Body of pancreas (tissue), 4 donors: ENCODE measurements around the gene QSOX1. TPM values are rescaled to one million over a fixed set of nuclear protein-coding genes. Genes with fewer than 3 reads are reported as not detected.

Source experiments
- ATAC-seq: fragments of 150-250 bp; one replicate; pipeline ENCODE4 v1.9.1; 2016
- DNase-seq, 4 donors: peaks; one replicate each; pipeline ENCODE4 v3.0.0-alpha.2; 2019
- H3K27ac ChIP-seq, 4 donors: fragments of 200-600 bp; sonication (generic); 1 replicate in 3 of 4; 2 replicates in 1 of 4; pipeline versions ENCODE4 v1.5.1 to v1.6.1; 2016 to 2019; ENCODE audit warnings: mild to moderate bottlenecking in 1 of 4, mixed read lengths in 1 of 4, moderate library complexity in 1 of 4
- H3K27me3 ChIP-seq, 2 donors: fragments of 200-600 bp; sonication (generic); one replicate each; pipeline ENCODE4 v1.6.0; 2016; ENCODE audit warnings: mild to moderate bottlenecking in 1 of 2
- H3K36me3 ChIP-seq, 2 donors: fragments of 200-600 bp; sonication (generic); replicated peaks in 1 of 2; 2 replicates each; pipeline ENCODE4 v1.5.1; 2016; ENCODE audit warnings: low read depth in 2 of 2; ENCODE audit not compliant: insufficient read depth in 1 of 2
- H3K4me1 ChIP-seq: fragments of 200-600 bp; sonication (generic); one replicate; pipeline ENCODE4 v1.6.0; 2016
- H3K4me3 ChIP-seq, 2 donors: fragments of 200-600 bp; sonication (generic); 1 replicate in 1 of 2; 2 replicates in 1 of 2; pipeline ENCODE4 v1.5.1; 2016 to 2019
- H3K9me3 ChIP-seq, 3 donors: fragments of 200-600 bp; sonication (generic); 1 replicate in 2 of 3; 2 replicates in 1 of 3; pipeline ENCODE4 v1.5.1; 2016
- CTCF ChIP-seq, 7 experiments: fragments of 450-650 bp in 4 of 7; fragments of 200-600 bp in 3 of 7; sonication (generic) in 3 of 7; IDR thresholded peaks; one replicate each; pipeline ENCODE4 v1.5.1; 2016 to 2019; ENCODE audit warnings: antibody characterized with exemption in 7 of 7
- POLR2A ChIP-seq, 3 donors: fragments of 450-650 bp; IDR thresholded peaks; one replicate each; pipeline ENCODE4 v1.6.1; 2016; ENCODE audit warnings: antibody characterized with exemption in 3 of 3, mild to moderate bottlenecking in 2 of 3
- WGBS, 2 donors: methylation state at CpG; one replicate each; pipeline ENCODE4 v1.1.5; 2017; 5-methylcytosine and 5-hydroxymethylcytosine counted together
- intact Hi-C: fragments of 100-400 bp; cut with DNase I; formaldehyde crosslinking; loops from one replicate; pipeline ENCODE4 v1.15.1; 2023
- total RNA-seq, 2 donors: library from RNA; depleted of rRNA; stranded (reverse); fragments of >200 nt; gene quantifications; one replicate each; pipeline ENCODE4 v1.1.0, GENCODE V29; 2016

Gene QSOX1
- total RNA-seq, 2 donors from 2014 or later: 61.5 to 192 TPM

- Histone ChIP-seq H3K36me3 (peaks cover 0 to 6% of the 10 kb centered on the region in 2 donors), H3K9me3 (no peaks in the 10 kb centered on the region), H3K27ac (no peak overlapping the region), H3K27me3 (peaks cover 0 to 6% of the 10 kb centered on the region in 2 donors), H3K4me1 (peaks cover 5% of the 10 kb centered on the region), H3K4me3 (no peak overlapping the region)
- ATAC-seq (no peak), DNase-seq (peak in 2 of 4 donors; percentile 16 to 23)
- WGBS, 2 donors: 34 to 52% methylated on average over 9 to 14 of the region's 14 CpGs
- no peak for TF ChIP-seq CTCF (IDR thresholded peaks at IDR 0.05)
- no peak for TF ChIP-seq POLR2A (IDR thresholded peaks at IDR 0.05)
- intact Hi-C loops: no loop called here
Observed at GRCh38 chr1:180116964-180117763, 37.5 kb upstream of the QSOX1 start.

- H3K4me3 ChIP-seq: no peak overlapping the region
- ATAC-seq (no peak), DNase-seq (peak in 1 of 4 donors; percentile 10)
- no peak for TF ChIP-seq CTCF (IDR thresholded peaks at IDR 0.05)
- TF ChIP-seq POLR2A (IDR thresholded peaks at IDR 0.05): no peak
- H3K27ac ChIP-seq: no peak overlapping the region
- WGBS, 2 donors: 91 to 96% methylated on average over 2 of the region's 2 CpGs
- H3K36me3 ChIP-seq: peaks cover 0 to under 1% of the 10 kb centered on the region in 2 donors
- H3K4me1 ChIP-seq: peaks cover 5% of the 10 kb centered on the region
- peaks cover 0 to 6% of the 10 kb centered on the region in 2 donors for H3K27me3 ChIP-seq
- H3K9me3 ChIP-seq: no peaks in the 10 kb centered on the region
- intact Hi-C loops: no loop called here
Observed at GRCh38 chr1:180117764-180118116, 36.9 kb upstream of the QSOX1 start.

- no peak for DNase-seq
- no peak overlapping the region for H3K4me3 ChIP-seq
- no peak for ATAC-seq
- H3K4me1 ChIP-seq: peaks cover 5% of the 10 kb centered on the region
- H3K36me3 ChIP-seq: no peaks in the 10 kb centered on the region
- no peak overlapping the region for H3K27ac ChIP-seq
- TF ChIP-seq CTCF (IDR thresholded peaks at IDR 0.05) (no peak), POLR2A (IDR thresholded peaks at IDR 0.05) (no peak)
- 76 to 84% methylated on average over 2 of the region's 2 CpGs for WGBS, 2 donors
- H3K9me3 ChIP-seq: no peaks in the 10 kb centered on the region
- H3K27me3 ChIP-seq: no peaks in the 10 kb centered on the region
- intact Hi-C loops: loop anchor here (10.0 kb wide), 1 partner anchor 55 kb away; no protein-coding TSS in a partner anchor
Observed at GRCh38 chr1:180119837-180120236, 34.8 kb upstream of the QSOX1 start.

- 68 to 80% methylated on average over 4 of the region's 4 CpGs for WGBS, 2 donors
- H3K9me3 ChIP-seq: no peaks in the 10 kb centered on the region
- ATAC-seq: no peak
- intact Hi-C loops: loop anchor here (10.0 kb wide), 1 partner anchor 51 kb away; no protein-coding TSS in a partner anchor
- no peaks in the 10 kb centered on the region for H3K27me3 ChIP-seq
- peak in 1 of 4 donors; percentile 26 for DNase-seq
- H3K36me3 ChIP-seq: no peaks in the 10 kb centered on the region
- no peak overlapping the region for H3K27ac ChIP-seq
- H3K4me3 ChIP-seq: no peak overlapping the region
- H3K4me1 ChIP-seq: no peaks in the 10 kb centered on the region
- TF ChIP-seq POLR2A (IDR thresholded peaks at IDR 0.05) (no peak), CTCF (IDR thresholded peaks at IDR 0.05) (no peak)
Observed at GRCh38 chr1:180123463-180123936, 31.2 kb upstream of the QSOX1 start.
